GM18870 (cell line): ENCODE data around the gene PSAPL1.

ENCODE experiments used
- ATAC-seq: cut with Tn5 transposase; IDR thresholded peaks from one replicate; pipeline ENCODE4 v1.9.1; 2021; ENCODE audit warnings: moderate library complexity; ENCODE audit not compliant: unreplicated experiment

The PSAPL1 gene

DNA sequence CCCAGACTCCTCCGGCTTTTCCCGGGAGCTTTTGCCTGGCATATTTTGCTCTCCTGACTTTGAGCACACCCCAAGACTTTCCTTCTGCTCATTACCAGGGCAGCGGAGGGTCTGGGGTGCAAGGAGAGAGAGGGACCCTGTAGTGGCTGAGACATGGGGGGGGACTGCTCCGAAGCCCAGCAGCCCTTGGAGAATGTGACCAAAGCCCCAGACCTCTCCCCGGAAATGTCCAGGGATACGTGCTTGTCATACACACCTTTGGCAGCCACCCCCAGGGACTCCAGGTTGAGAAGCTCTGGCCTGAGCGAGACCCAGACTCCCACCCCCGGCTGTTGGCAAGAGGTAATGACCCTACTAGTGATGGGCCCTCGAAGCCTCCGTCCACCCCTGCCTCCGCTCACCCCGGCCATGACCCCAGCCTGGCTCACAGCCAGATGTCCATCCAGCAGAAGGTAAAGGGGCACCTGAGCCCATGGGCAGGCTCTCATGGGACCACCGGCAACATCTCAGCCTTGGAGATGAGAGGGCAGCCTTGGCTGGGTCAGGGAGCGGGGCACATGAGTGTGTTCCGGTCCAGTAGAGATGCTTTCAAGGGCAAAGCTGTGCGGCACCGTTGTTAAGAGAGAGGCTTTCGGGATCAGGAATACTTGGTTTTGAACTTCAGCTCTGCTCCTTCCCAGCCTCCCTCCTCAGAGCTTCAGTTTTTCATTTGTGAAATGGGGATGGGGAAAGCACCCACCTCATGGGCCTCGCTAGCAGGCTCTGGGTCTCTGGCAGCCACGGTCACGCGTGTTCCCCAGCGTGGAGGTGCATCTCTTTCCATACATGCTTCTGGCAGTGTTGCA lies 2.0 kb downstream of the PSAPL1 start:
- ATAC-seq, result no peak

- ATAC-seq, result no peak
Observed at GRCh38 chr4:7431696-7432530, 2.8 kb downstream of the PSAPL1 start.

GRCh38 chr4:7430965-7431695 lies 3.6 kb downstream of the PSAPL1 start:
- ATAC-seq, result no peak

GRCh38 chr4:7430368-7430964 lies 4.3 kb downstream of the PSAPL1 start:
- ATAC-seq, result no peak

DNA sequence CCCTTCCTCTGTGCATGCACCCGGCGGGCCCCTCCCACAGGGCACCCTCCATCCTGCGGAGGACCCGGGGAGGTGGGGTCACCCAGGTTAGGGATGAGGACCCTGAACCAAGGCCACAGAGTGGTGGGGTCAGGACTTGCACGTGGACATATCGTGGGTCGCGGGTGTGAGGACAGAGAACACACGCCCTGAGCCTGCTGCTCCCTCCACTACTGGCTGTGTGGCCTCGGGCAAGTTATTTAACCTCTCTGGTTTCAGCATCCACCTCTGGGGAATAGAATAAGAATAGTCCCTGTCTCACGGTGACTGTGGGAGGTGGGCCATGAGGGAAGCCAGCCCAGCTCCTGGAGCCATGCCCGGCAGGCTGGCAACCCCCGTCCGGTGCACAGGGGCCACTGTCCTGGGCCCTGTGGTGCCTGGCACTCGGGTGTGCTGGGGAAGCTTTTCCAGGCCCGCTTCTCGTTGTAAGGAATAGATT lies 5.1 kb downstream of the PSAPL1 start:
- ATAC-seq, result no peak

- ATAC-seq, result no peak
Observed at GRCh38 chr4:7429069-7429416, 5.7 kb downstream of the PSAPL1 start.

DNA sequence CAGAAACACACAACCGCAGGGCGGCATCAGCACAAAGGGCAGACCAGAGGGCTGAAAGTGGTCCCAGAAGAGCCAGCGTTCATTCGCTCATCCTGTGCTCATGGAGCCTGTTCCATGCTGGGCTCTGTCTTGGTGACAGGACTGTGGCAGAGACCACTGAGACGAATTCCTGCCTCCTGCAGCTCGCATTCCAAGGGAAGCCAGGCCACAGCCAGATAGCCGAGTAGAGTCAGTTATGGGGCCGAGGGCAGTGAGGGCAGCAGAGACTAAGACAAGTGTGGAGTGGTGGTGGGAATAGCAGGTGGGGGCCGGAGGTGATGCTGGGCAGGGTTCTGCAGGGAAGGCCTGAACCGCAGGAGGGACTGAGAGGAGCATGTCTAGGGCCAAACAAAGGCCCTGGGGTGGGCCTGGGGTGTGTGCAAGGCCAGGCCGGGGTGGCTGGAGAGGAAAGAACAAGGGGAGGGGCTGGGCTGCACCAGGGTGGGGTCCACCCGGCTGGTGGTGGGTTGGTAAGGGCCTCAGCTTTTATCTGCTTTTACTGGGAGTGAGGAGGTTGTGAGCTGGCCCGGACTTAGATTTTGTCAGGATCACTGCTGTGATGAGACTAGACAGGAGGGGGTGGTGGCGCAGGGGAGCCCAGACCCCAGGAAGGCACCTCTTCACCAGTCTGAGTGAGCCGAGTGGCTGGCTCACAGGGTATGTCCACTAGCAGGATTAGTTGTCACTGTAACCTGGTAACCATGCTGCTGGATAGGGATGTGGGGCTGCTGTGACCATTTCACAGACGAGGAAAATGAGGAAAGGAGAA lies 6.3 kb downstream of the PSAPL1 start:
- no peak for ATAC-seq

DNA sequence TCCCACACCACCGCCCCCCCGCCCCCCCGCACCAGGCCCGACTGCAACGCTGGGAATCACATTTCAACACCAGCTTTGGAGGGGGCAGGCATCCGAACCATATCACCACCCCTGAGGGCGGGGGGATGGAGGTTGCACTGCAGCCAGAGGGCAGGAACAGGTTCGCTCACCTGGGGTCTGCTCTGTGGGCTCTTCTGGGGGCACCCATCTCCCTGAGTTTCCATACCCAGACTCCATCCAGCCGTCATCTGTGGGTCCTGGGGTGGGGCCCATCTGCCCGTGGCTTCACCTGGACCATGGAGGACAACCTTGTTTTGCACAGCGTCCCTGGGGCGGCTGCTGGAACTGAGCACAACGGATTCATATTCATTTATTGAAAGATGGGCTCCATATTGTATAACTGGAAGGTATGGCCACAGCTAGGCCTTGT lies 6.9 kb downstream of the PSAPL1 start:
- no peak for ATAC-seq

GRCh38 chr4:7427361-7427760 lies 7.4 kb downstream of the PSAPL1 start:
- ATAC-seq, result no peak

- no peak for ATAC-seq
Observed at GRCh38 chr4:7426525-7427171, 8.1 kb downstream of the PSAPL1 start.

GRCh38 chr4:7425591-7426468 lies 8.9 kb downstream of the PSAPL1 start:
- ATAC-seq, result no peak

DNA sequence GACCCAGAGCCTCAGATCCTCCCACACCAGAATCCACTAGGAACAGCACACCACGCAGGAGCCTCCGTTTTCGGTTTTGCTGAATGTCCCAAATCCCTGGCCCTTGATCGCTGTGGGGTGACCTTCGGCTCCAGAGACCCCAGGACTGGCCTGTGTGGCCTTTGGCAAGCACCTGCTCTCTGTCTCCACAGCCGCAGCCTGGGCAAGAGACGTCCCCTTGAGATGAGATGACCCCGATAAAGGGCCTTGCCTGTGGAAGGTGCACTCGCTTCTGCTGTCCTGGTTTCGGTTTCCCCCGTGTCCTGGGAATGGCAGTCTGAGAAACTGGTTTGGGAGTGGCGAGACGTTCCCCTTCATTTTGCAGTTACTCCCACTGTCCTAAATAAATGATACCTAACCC lies 9.6 kb downstream of the PSAPL1 start:
- no peak for ATAC-seq

- no peak for ATAC-seq
Observed at GRCh38 chr4:7424553-7425111, 10.1 kb downstream of the PSAPL1 start.

- no peak for ATAC-seq
Observed at GRCh38 chr4:7423801-7424552, 10.8 kb downstream of the PSAPL1 start.

GRCh38 chr4:7423391-7423790 lies 11.3 kb downstream of the PSAPL1 start:
- no peak for ATAC-seq

- no peak for ATAC-seq
Observed at GRCh38 chr4:7422898-7423180, 11.9 kb downstream of the PSAPL1 start.

DNA sequence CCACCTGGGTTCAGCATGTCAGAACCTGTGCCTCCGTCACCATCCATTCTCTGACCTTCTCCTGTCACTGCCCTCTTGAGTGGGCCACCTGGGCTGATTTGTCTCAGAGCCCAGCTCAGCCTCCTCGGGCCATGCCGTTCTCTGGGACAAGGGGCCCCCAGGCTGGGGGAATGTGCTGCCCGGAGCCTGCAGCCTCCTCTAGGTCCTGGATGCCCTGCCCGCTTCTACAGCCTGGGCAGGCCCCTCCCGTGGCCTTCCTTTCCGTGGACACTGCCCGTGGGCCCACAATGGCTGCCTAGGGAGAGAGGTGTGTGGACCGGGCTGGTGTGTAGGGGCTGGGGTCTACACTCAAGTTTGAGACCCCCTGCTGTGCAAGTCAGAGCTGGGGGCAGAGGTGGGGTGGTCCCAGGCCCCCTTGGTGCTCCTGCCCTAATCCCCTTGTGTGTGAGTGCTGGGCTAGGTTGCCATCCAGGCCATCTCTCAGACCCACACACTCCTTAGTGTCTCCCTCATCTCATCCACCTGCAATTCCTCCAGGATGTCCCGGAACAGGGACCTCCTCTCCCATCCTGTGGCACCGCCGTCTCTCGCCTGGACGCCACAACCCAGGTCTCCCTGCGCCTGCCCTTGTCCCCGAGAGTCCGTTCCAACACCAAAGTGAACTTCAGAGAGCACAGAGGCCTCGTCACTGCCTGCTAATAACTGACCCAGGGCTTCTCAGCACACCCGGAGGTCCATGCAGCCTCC lies 12.4 kb downstream of the PSAPL1 start:
- no peak for ATAC-seq
